ENCODE results near the gene GPS1. TPM values are rescaled to one million over a fixed set of nuclear protein-coding genes. Genes with fewer than 3 reads are reported as not detected.
A peak's percentile ranks its signal among the peaks of the same experiment; 100 is the strongest.

Gene GPS1
- total and polyA plus RNA-seq, 10 donors = 61.5 to 109 (median 68.9) TPM

- peaks cover 18 to 49% (median 36%) of the 10 kb centered on the region in 6 donors for H3K4me1 ChIP-seq
- 96 to 99% (median 98%) methylated on average over 5 to 13 of the region's 13 CpGs for WGBS, 5 donors
- no peak overlapping the region for H3K4me3 ChIP-seq
- H3K27me3 ChIP-seq (replicated peaks in 1 of 7) = peaks cover 0 to 24% (median 7%) of the 10 kb centered on the region in 7 donors
- intact Hi-C loops (cut with DNase I; ENCODE audit: low total_unique reads) = no loop called here
- no peak overlapping the region for H3K27ac ChIP-seq
- peaks cover 0 to 40% (median 3%) of the 10 kb centered on the region in 6 donors for H3K36me3 ChIP-seq
- no peak for DNase-seq
- no peaks in the 10 kb centered on the region for H3K9me3 ChIP-seq
- TF ChIP-seq CTCF (IDR thresholded peaks at IDR 0.05 in 8 of 11, conservative IDR thresholded peaks at IDR 0.05 in 3 of 11) (no peak), POLR2AphosphoS5 (IDR thresholded peaks at IDR 0.05) (no peak), POLR2A (IDR thresholded peaks at IDR 0.05) (no peak)
These were observed 23.5 kb upstream of the GPS1 start for GRCh38 chr17:82028246-82028645.

- H3K27ac ChIP-seq = no peak overlapping the region
- H3K36me3 ChIP-seq = peaks cover 0 to 40% (median 3%) of the 10 kb centered on the region in 6 donors
- intact Hi-C loops (cut with DNase I; ENCODE audit: low total_unique reads) = no loop called here
- WGBS, 5 donors = 92 to 97% (median 96%) methylated on average over 7 to 9 of the region's 9 CpGs
- TF ChIP-seq POLR2AphosphoS5 (IDR thresholded peaks at IDR 0.05) (no peak), POLR2A (IDR thresholded peaks at IDR 0.05) (no peak), CTCF (IDR thresholded peaks at IDR 0.05 in 8 of 11, conservative IDR thresholded peaks at IDR 0.05 in 3 of 11) (no peak)
- no peaks in the 10 kb centered on the region for H3K9me3 ChIP-seq
- H3K4me1 ChIP-seq = peaks cover 13 to 42% (median 30%) of the 10 kb centered on the region in 6 donors
- H3K27me3 ChIP-seq (replicated peaks in 1 of 7) = peaks cover 0 to 24% (median 7%) of the 10 kb centered on the region in 7 donors
- no peak for DNase-seq
- no peak overlapping the region for H3K4me3 ChIP-seq
These were observed 22.7 kb upstream of the GPS1 start for GRCh38 chr17:82028966-82029365.

GRCh38 chr17:82029391-82029790 lies 22.3 kb upstream of the GPS1 start:
- intact Hi-C loops (cut with DNase I; ENCODE audit: low total_unique reads) = no loop called here
- WGBS, 5 donors = 96 to 98% (median 96%) methylated on average over 14 to 16 of the region's 16 CpGs
- no peak for DNase-seq
- H3K27me3 ChIP-seq (replicated peaks in 1 of 7) = peaks cover 0 to 24% (median 7%) of the 10 kb centered on the region in 7 donors
- no peak overlapping the region for H3K27ac ChIP-seq
- H3K4me3 ChIP-seq = no peak overlapping the region
- peaks cover 0 to 40% (median 3%) of the 10 kb centered on the region in 6 donors for H3K36me3 ChIP-seq
- TF ChIP-seq CTCF (IDR thresholded peaks at IDR 0.05 in 8 of 11, conservative IDR thresholded peaks at IDR 0.05 in 3 of 11) = no peak
- TF ChIP-seq POLR2AphosphoS5 (IDR thresholded peaks at IDR 0.05) = no peak
- TF ChIP-seq POLR2A (IDR thresholded peaks at IDR 0.05) = no peak
- H3K9me3 ChIP-seq = no peaks in the 10 kb centered on the region
- H3K4me1 ChIP-seq = peaks cover 10 to 38% (median 25%) of the 10 kb centered on the region in 6 donors

GRCh38 chr17:82029990-82030469 lies 21.7 kb upstream of the GPS1 start:
- H3K4me1 ChIP-seq = peaks cover 10 to 33% (median 23%) of the 10 kb centered on the region in 6 donors
- peaks cover 0 to 24% (median 7%) of the 10 kb centered on the region in 7 donors for H3K27me3 ChIP-seq (replicated peaks in 1 of 7)
- no peak for TF ChIP-seq CTCF (IDR thresholded peaks at IDR 0.05 in 8 of 11, conservative IDR thresholded peaks at IDR 0.05 in 3 of 11)
- no peak for TF ChIP-seq POLR2A (IDR thresholded peaks at IDR 0.05)
- no peak for TF ChIP-seq POLR2AphosphoS5 (IDR thresholded peaks at IDR 0.05)
- H3K36me3 ChIP-seq = peaks cover 0 to 40% (median 3%) of the 10 kb centered on the region in 6 donors
- DNase-seq = peak; percentile 81
- 63 to 75% (median 68%) methylated on average over 12 to 31 of the region's 31 CpGs for WGBS, 5 donors
- no peaks in the 10 kb centered on the region for H3K9me3 ChIP-seq
- H3K4me3 ChIP-seq = peak overlapping the region in 7 of 8 donors; percentile 43 to 80 (median 56)
- peak overlapping the region in 2 of 8 donors; percentile 36 to 51 for H3K27ac ChIP-seq
- intact Hi-C loops (cut with DNase I; ENCODE audit: low total_unique reads) = no loop called here

Data from spleen (tissue), 11 donors.